ENCODE measurements around the gene GPR6.

GPR6 gene

DNA sequence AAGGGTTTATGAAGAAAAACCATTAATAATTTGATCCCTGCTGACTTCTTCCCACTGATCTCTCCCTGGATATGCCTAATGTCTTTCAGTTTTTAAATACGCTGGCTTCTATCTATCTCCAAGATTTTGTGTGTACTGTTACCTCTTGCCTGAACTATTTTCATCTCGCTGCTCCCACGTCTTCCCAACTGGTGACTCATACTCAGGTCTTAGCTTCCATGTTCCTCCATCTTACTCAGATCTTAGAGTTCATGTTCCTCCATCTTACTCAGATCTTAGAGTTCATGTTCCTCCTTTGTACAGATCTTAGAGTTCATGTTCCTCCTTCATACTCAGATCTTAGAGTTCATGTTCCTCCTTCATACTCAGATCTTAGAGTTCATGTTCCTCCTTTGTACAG lies 21.6 kb downstream of the GPR6 start:
- no peak for DNase-seq (ENCODE audit: low read depth)

DNA sequence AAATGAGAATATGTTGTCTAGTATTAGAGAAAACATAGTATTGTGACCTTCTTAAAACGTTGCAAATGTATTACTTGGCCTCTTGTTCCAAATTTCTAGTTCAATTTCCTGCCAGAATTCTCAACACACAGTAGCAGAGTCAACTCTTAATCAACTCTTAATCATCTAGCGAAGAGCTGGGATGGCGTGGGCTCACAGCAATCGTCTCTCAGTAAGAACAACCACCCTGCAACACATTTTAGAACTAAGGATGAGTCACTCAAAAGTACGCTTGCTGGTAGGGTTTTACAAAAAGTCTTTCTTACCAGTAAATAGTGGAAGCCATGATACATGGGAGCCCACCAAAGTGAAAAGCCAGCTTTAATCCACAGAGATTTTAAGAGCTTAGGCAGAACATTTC lies 24.6 kb downstream of the GPR6 start:
- DNase-seq (ENCODE audit: low read depth): no peak

DNA sequence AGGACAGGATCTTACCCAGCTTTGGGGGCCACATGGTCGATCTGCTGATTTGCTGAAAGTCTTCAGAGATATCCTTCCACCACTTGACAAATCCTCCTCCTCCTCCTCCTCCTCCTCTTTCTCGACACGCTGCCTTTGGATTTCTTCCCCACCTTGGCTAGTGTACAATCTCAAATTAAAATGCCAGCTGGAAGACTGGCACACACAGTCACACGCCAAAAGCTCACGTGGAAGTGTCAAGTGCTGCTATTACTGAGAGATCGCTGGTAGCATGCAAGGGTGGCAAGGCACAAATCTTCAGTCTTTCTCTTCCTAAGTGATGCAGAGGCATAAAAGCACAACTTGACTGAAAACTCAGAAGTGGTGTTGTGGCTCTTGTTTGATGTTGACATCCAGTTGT lies 35.3 kb downstream of the GPR6 start:
- no peak for DNase-seq (ENCODE audit: low read depth)

DNA sequence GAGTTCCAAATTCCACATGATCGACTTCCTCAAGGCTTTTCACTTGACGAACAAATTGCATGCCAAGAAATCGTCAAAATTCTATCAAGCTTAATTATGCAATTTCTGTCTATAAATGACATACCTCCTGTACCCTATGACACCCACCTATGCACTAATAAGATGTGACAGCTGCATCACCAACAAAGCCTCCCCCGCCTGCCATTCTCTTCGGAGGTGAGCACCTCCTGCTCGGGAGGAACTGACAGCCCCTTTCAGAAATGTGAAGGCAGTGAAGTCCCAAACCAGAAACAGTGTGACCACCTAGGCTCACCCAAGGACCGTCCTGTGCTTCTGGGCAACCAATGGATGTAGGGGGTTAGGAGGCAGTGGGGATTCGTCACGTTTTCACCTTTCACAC lies 37.1 kb downstream of the GPR6 start:
- no peak for DNase-seq (ENCODE audit: low read depth)

DNA sequence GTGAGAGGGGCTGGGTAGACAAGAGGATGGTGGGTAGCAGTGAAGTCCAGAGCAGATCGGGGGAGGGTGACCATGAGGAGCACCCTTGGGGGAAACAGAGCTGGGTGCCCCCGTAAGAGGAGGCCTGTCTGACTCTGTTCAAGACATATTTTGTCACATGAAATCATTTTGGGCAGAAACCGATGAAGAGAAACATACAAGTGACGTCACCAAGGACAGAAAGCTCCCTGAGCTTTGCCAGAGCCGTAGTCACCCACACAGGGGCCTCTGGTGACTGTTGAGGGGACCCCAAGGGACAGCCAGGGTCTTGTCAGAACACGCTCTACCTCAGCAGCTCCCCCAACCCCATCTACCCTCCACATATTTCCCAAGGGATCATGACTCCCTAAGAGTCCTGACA lies 39.2 kb downstream of the GPR6 start:
- no peak for DNase-seq (ENCODE audit: low read depth)

DNA sequence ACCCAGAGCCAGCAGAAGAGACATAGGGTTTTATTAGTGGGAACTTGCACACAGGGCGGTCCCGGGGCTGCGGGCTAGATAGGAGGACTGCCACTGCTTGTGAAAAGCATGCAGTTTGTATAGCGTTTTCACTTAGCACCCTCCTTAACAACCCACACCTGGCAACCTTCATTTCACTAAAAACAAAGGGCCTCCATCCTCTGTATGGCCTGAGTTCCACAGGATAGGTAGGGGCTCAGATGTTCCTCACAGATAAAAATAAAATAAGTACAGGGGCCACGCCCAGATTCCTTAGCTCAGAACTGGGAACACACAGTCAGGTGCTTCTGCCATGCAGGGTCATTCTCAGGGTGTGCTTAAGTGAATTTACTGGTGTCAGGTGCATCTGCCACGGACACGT lies 39.8 kb downstream of the GPR6 start:
- no peak for DNase-seq (ENCODE audit: low read depth)

DNA sequence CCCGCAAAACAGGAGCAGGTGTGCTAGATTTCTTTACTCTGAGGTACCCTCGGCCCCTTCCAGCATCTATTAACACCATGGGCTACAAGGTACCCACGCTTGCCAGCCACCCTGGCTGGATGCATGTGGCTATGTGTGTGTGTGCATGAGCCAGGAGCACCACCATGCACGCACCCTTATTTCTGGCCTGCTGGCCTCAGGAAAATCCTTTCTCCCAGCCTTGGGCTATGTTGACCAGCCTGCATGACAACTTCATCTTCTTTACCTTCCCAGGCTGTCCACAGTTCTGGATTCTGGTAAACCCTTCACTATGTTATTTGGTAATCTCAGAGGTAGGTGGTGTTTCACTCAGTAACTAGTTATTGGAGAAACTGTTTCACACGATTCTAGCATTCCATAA lies 40.4 kb downstream of the GPR6 start:
- no peak for DNase-seq (ENCODE audit: low read depth)

DNA sequence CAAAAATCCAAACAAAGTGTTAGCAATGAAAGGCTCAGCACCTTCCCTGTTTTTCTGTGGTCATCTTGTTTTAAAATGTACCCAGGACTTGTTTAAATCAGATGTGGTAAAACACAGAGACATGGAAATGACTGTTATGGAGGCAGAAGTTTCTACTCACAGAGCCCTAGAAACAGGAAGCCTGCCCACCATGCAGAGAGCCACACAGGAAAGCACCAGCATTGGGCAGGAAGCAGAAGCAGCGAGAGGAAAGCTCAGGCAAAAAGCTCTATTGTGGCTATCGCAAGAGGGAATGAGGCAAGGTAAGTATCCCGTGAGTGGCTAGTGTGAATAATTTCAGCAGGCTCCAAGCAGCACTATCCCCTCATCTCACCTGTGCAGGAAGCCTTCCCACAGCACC lies 42.8 kb downstream of the GPR6 start:
- no peak for DNase-seq (ENCODE audit: low read depth)

DNA sequence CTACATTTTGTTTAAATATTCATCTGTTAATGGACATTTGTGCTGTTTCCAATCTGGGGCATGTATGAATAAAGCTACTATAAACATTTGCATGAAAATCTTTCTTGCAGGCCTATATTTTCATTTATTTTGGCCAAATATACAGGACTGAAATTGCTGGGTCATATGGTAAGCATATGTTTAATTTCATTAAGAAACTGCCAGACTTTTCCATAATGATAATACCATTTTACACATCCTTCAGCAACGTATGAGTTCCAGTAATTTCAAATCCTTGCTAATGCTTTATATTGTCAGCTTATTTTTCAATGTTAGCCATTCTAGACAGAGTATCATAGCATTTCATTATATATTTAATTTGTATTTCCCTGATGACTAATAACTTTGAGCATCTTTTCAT lies 51.0 kb downstream of the GPR6 start:
- no peak for DNase-seq (ENCODE audit: low read depth)
